ENCODE measurements around the gene TCAF2.
"Not testable (repeated sequence)": the region's sequence is repeated elsewhere in the genome, so short reads cannot be mapped to it uniquely, and the experiment has no call there.

DNA sequence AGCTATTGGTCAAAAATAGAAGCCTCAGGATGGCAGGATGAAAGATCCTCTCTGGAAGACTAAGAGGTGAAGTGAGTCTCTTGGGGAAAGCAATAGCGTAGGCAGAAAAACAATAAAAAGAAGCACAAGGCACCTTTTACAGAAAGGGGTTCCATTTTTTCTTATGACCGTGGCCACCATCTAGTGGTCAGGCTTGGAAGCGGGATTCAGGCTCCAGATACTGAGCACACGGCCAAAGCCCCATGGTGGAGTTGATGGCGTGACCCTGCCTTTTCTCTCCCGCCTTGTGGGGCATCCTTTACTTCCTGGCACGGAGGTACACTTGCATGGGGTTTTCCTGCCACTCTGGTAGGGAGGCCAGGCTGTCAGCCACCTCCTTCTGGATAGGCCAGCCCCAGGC lies 18.6 kb downstream of the TCAF2 start:
- TF ChIP-seq, protein P1, sequence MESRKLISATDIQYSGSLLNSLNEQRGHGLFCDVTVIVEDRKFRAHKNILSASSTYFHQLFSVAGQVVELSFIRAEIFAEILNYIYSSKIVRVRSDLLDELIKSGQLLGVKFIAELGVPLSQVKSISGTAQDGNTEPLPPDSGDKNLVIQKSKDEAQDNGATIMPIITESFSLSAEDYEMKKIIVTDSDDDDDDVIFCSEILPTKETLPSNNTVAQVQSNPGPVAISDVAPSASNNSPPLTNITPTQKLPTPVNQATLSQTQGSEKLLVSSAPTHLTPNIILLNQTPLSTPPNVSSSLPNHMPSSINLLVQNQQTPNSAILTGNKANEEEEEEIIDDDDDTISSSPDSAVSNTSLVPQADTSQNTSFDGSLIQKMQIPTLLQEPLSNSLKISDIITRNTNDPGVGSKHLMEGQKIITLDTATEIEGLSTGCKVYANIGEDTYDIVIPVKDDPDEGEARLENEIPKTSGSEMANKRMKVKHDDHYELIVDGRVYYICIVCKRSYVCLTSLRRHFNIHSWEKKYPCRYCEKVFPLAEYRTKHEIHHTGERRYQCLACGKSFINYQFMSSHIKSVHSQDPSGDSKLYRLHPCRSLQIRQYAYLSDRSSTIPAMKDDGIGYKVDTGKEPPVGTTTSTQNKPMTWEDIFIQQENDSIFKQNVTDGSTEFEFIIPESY (IDR thresholded peaks at IDR 0.05), result not testable (repeated sequence)
- TF ChIP-seq, protein P2, sequence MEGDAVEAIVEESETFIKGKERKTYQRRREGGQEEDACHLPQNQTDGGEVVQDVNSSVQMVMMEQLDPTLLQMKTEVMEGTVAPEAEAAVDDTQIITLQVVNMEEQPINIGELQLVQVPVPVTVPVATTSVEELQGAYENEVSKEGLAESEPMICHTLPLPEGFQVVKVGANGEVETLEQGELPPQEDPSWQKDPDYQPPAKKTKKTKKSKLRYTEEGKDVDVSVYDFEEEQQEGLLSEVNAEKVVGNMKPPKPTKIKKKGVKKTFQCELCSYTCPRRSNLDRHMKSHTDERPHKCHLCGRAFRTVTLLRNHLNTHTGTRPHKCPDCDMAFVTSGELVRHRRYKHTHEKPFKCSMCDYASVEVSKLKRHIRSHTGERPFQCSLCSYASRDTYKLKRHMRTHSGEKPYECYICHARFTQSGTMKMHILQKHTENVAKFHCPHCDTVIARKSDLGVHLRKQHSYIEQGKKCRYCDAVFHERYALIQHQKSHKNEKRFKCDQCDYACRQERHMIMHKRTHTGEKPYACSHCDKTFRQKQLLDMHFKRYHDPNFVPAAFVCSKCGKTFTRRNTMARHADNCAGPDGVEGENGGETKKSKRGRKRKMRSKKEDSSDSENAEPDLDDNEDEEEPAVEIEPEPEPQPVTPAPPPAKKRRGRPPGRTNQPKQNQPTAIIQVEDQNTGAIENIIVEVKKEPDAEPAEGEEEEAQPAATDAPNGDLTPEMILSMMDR (IDR thresholded peaks at IDR 0.05; ENCODE audit: low read depth, low read length, missing input control), result not testable (repeated sequence)

Measured in liver (tissue), 2 donors.